Adrenal gland (tissue), 5 donors: ENCODE results near the gene PIGH.

Experiments used
- CTCF ChIP-seq, 6 experiments: fragments of 450-650 bp in 4 of 6; fragments of 200-600 bp in 2 of 6; sonication (generic) in 1 of 6; IDR thresholded peaks; 1 replicate in 5 of 6; 2 replicates in 1 of 6; pipeline versions ENCODE4 v1.5.1 to v1.8.0; 2016 to 2021; ENCODE audit warnings: antibody characterized with exemption in 6 of 6, mild to moderate bottlenecking in 2 of 6, moderate library complexity in 1 of 6
- POLR2A ChIP-seq, 2 donors: fragments of 450-650 bp; IDR thresholded peaks; one replicate each; pipeline ENCODE4 v1.6.1; 2017; ENCODE audit warnings: antibody characterized with exemption in 2 of 2, mild to moderate bottlenecking in 2 of 2, moderate library complexity in 1 of 2
- donor health status: DM: no; HTN: no; CAD: no.

- TF ChIP-seq CTCF (IDR thresholded peaks at IDR 0.05) (no peak), POLR2A (IDR thresholded peaks at IDR 0.05) (no peak)
Measured at GRCh38 chr14:67564236-67564635, 35.8 kb downstream of the PIGH start.
